Endothelial cell of umbilical vein (primary cell): ENCODE measurements around the gene JDP2. TPM values are rescaled to one million over a fixed set of nuclear protein-coding genes. Genes with fewer than 3 reads are reported as not detected.

Experiments
- BruUV-seq: library from RNA; stranded (reverse); fragments of 400-500 nt; replicated peaks from 2 replicates; lab custom pipeline; 2021; lab: Mats Ljungman, UMichigan
- CTCF ChIA-PET: fragments of 300-600, 350-600 bp; sonication (Branson Sonifier 250); formaldehyde crosslinking; loops from one replicate; lab custom pipeline; 2021; ENCODE audit warnings: antibody characterized with exemption, inconsistent platforms; lab: Charles Lee
- POLR2A ChIA-PET: fragments of 300-600, 350-600 bp; sonication (Branson Sonifier 250); formaldehyde crosslinking; loops from one replicate; lab custom pipeline; 2021; ENCODE audit warnings: antibody characterized with exemption, inconsistent platforms; lab: Charles Lee
- DNase-seq: peaks from one replicate; pipeline ENCODE4 v3.0.0-alpha.2; 2011; ENCODE audit warnings: low read depth, low spot score
- FAIRE-seq: peaks from 2 replicates; lab custom pipeline; 2011; peaks lifted over from hg19 to GRCh38; lab: Jason Lieb, UNC
- H2AFZ ChIP-seq: 2 replicates; pipeline ENCODE4 v1.6.0; 2012; ENCODE audit warnings: low read depth, low read length, control low read depth, inconsistent platforms
- H3K27ac ChIP-seq: 2 replicates; pipeline ENCODE4 v1.5.1; 2011; ENCODE audit warnings: low read depth, mild to moderate bottlenecking, control low read depth, low read length, moderate library complexity; ENCODE audit not compliant: insufficient read depth
- H3K27me3 ChIP-seq, 2 experiments: 2 replicates each; pipeline versions ENCODE4 v1.6.0 to v1.6.1; 2011; ENCODE audit warnings: low read length in 2 of 2, mixed read lengths in 1 of 2; ENCODE audit not compliant: control insufficient read depth in 2 of 2, insufficient read depth in 2 of 2
- H3K36me3 ChIP-seq, 2 experiments: 2 replicates in 1 of 2; 3 replicates in 1 of 2; pipeline ENCODE4 v1.5.1; 2011; ENCODE audit warnings: low read length in 2 of 2, mild to moderate bottlenecking in 1 of 2, moderate library complexity in 1 of 2; ENCODE audit not compliant: control insufficient read depth in 2 of 2, insufficient read depth in 2 of 2; ENCODE audit errors: extremely low read depth in 1 of 2
- H3K4me1 ChIP-seq: 3 replicates; pipeline ENCODE4 v1.5.1; 2011; ENCODE audit warnings: mild to moderate bottlenecking, low read length; ENCODE audit not compliant: control insufficient read depth, insufficient read depth; ENCODE audit errors: extremely low read depth
- H3K4me2 ChIP-seq: 2 replicates; pipeline ENCODE4 v1.6.1; 2011; ENCODE audit warnings: low read length, control low read depth, mixed read lengths; ENCODE audit not compliant: insufficient read depth
- H3K4me3 ChIP-seq, 3 experiments: fragments of 200-600 bp in 1 of 3; sonication (generic), shearing (Covaris generic) in 1 of 3; replicated peaks in 1 of 3; 2 replicates each; pipeline ENCODE4 v1.5.1; 2011 to 2016; ENCODE audit warnings: control low read depth in 3 of 3, low read length in 3 of 3, mild to moderate bottlenecking in 2 of 3, inconsistent platforms in 1 of 3, low read depth in 1 of 3, moderate library complexity in 1 of 3; ENCODE audit not compliant: insufficient read depth in 1 of 3
- H3K79me2 ChIP-seq: 2 replicates; pipeline ENCODE4 v1.6.0; 2012; ENCODE audit warnings: low read length, inconsistent platforms; ENCODE audit not compliant: control insufficient read depth, insufficient read depth
- H3K9ac ChIP-seq: replicated peaks from 2 replicates; pipeline ENCODE3; 2011; ENCODE audit warnings: low read length, control low read depth; ENCODE audit not compliant: insufficient read depth; ENCODE audit errors: extremely low read depth
- H3K9me1 ChIP-seq: replicated peaks from 3 replicates; pipeline ENCODE4 v1.6.0; 2011; ENCODE audit warnings: mild to moderate bottlenecking, low read length; ENCODE audit not compliant: control insufficient read depth, insufficient read depth; ENCODE audit errors: extremely low read depth
- H3K9me3 ChIP-seq: replicated peaks from 2 replicates; pipeline ENCODE4 v1.5.1; 2012; ENCODE audit warnings: low read length, inconsistent platforms; ENCODE audit not compliant: control insufficient read depth, insufficient read depth
- H4K20me1 ChIP-seq: replicated peaks from 2 replicates; pipeline ENCODE3; 2011; ENCODE audit warnings: mild to moderate bottlenecking, low read length; ENCODE audit not compliant: control insufficient read depth, insufficient read depth; ENCODE audit errors: extremely low read depth
- EZH2 ChIP-seq: IDR thresholded peaks from 2 replicates; pipeline ENCODE4 v1.6.1; 2012; ENCODE audit warnings: borderline replicate concordance, low read depth, mild to moderate bottlenecking, moderate library complexity, low read length, inconsistent platforms; ENCODE audit not compliant: severe bottlenecking
- FOS ChIP-seq: IDR thresholded peaks from 2 replicates; pipeline ENCODE4 v1.6.1; 2011; ENCODE audit warnings: mild to moderate bottlenecking, low read length, moderate library complexity, borderline replicate concordance; ENCODE audit not compliant: insufficient read depth
- GATA2 ChIP-seq: IDR thresholded peaks from 2 replicates; pipeline ENCODE4 v1.7.0; 2011; ENCODE audit warnings: low read depth, mild to moderate bottlenecking, moderate library complexity, mixed read lengths, low read length; ENCODE audit not compliant: insufficient read length, insufficient read depth
- JUN ChIP-seq: IDR thresholded peaks from 2 replicates; pipeline ENCODE4 v1.6.1; 2011; ENCODE audit warnings: borderline replicate concordance, low read depth; ENCODE audit not compliant: insufficient read length, insufficient read depth
- MYC ChIP-seq: IDR thresholded peaks from one replicate; pipeline ENCODE4 v1.6.1; 2011; ENCODE audit warnings: mild to moderate bottlenecking, low read depth, low read length
- POLR2A ChIP-seq: IDR thresholded peaks from 2 replicates; pipeline ENCODE4 v1.6.1; 2012; ENCODE audit warnings: low read depth, mild to moderate bottlenecking, control low read depth, low read length
- POLR2AphosphoS5 ChIP-seq: IDR thresholded peaks from 2 replicates; pipeline ENCODE4 v1.6.1; 2012; ENCODE audit warnings: low read depth, mild to moderate bottlenecking, control low read depth, low read length, moderate library complexity; ENCODE audit not compliant: insufficient read depth
- dilution Hi-C: fragments of 300-500 bp; cut with MboI; formaldehyde crosslinking; loops from one replicate; pipeline ENCODE4 v1.15.0; 2019; ENCODE audit warnings: low sequenced_read_pairs; ENCODE audit not compliant: extremely low pct_ligation_motif_present
- intact Hi-C: fragments of 100-400 bp; cut with micrococcal nuclease; formaldehyde crosslinking; loops from one replicate; pipeline ENCODE4 v1.10.0; 2022
- polyA plus RNA-seq, 4 experiments: library from polyadenylated mRNA; depleted of rRNA in 3 of 4; stranded (reverse) in 3 of 4; unstranded in 1 of 4; fragments of >200 nt; gene quantifications; 2 replicates each; pipeline versions ENCODE4 v1.2.1 to v1.2.3, GENCODE V29; 2011 to 2012; ENCODE audit warnings: missing spikeins in 1 of 4
- total RNA-seq: library from RNA; stranded (reverse); gene quantifications from 2 replicates; pipeline ENCODE4 v1.2.3, GENCODE V29; 2021
- TF ChIP-seq, protein P1 (sequence below), 2 donors: IDR thresholded peaks; 1 replicate in 1 of 2; 2 replicates in 1 of 2; pipeline ENCODE4 v1.5.1; 2011; ENCODE audit warnings: low read length in 2 of 2, mild to moderate bottlenecking in 2 of 2, moderate library complexity in 2 of 2, control low read depth in 1 of 2, inconsistent platforms in 1 of 2, low read depth in 1 of 2; ENCODE audit not compliant: insufficient read depth in 1 of 2; ENCODE audit errors: extremely low read depth in 1 of 2
- TF ChIP-seq, protein P2 (sequence below): IDR thresholded peaks from 2 replicates; pipeline ENCODE4 v1.6.1; 2011; ENCODE audit not compliant: insufficient read depth, insufficient read length

JDP2 gene
- total and polyA plus RNA-seq, 2 donors (not counting 3 experiments of a cell fraction or from before 2014, with no cell fraction given) = 3.2 to 10.6 TPM

DNA sequence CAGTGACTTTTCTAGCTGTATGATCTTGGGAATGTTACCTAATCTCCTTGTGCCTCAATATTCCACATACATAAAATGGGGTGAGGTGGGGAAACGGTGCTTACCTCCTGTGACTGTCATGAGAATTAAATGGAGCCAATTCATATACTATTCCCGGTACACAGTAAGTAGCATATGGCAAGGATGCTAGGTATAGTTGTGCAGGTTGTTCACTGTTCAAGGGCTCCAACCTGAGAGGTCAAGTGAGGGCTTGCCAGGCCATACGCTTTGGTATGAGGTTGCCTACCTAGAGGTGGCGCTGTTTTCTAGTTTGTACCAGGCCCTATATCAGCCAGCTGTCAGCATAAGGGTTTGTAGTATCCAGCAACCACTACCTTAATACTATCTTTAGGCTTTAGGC, 90.8 kb downstream of the JDP2 start:
- no TSS peak for BruUV-seq
- intact Hi-C loops (loop anchor here (1.0 kb wide), 1 partner anchor 43 kb away; no protein-coding TSS in a partner anchor), dilution Hi-C loops (no loop called here)
- Histone ChIP-seq H3K4me2 (no peak overlapping the region), H3K4me1 (peaks cover 12% of the 10 kb centered on the region), H2AFZ (no peak overlapping the region), H3K4me3 (no peak overlapping the region), H3K27me3 (no peaks in the 10 kb centered on the region), H3K9me3 (no peaks in the 10 kb centered on the region), H3K36me3 (no peaks in the 10 kb centered on the region), H3K9me1 (no peaks in the 10 kb centered on the region), H3K79me2 (no peaks in the 10 kb centered on the region), H3K9ac (no peak overlapping the region), H4K20me1 (no peaks in the 10 kb centered on the region), H3K27ac (no peak overlapping the region)
- DNase-seq (peak; percentile 23), FAIRE-seq (peak; percentile 49)
- TF ChIP-seq, protein P1, sequence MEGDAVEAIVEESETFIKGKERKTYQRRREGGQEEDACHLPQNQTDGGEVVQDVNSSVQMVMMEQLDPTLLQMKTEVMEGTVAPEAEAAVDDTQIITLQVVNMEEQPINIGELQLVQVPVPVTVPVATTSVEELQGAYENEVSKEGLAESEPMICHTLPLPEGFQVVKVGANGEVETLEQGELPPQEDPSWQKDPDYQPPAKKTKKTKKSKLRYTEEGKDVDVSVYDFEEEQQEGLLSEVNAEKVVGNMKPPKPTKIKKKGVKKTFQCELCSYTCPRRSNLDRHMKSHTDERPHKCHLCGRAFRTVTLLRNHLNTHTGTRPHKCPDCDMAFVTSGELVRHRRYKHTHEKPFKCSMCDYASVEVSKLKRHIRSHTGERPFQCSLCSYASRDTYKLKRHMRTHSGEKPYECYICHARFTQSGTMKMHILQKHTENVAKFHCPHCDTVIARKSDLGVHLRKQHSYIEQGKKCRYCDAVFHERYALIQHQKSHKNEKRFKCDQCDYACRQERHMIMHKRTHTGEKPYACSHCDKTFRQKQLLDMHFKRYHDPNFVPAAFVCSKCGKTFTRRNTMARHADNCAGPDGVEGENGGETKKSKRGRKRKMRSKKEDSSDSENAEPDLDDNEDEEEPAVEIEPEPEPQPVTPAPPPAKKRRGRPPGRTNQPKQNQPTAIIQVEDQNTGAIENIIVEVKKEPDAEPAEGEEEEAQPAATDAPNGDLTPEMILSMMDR (IDR thresholded peaks at IDR 0.05; ENCODE audit: extremely low read depth in 1 of 2, insufficient read depth in 1 of 2, low read depth in 1 of 2, low read length in 2 of 2) = peak; percentile 46 to 49
- TF ChIP-seq JUN = no peak
- ChIA-PET CTCF (interaction anchor here (0.6 to 7.6 kb wide), 10 partner anchors 10 to 60 kb away, joined by 3 to 89 read pairs (median 3); partner anchors contain the start of gene FLVCR2), POLR2A (interaction anchor here (0.7 kb wide), 1 partner anchor 29 kb away, joined by 3 read pairs; no protein-coding TSS in a partner anchor)

DNA sequence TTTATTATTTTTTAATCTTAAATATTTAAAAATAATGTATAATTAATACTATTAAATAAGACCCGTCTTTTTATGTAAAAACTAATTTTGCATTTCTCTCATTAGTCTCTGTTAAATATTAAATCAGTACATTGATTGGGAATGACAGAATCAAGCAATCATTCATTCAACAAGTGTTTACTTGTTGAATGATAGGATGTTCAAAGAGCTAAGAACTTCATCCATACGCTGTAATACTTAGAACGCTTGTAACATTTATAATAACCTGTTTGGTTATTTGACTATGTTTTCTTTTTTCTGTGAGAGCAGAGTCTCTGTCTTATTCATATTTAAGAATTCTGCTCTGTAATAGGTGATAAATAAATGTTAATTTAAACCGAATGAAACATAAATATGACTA, 91.6 kb downstream of the JDP2 start:
- BruUV-seq = no TSS peak
- Histone ChIP-seq H3K4me1 (peaks cover 20% of the 10 kb centered on the region), H4K20me1 (no peaks in the 10 kb centered on the region), H3K27me3 (no peaks in the 10 kb centered on the region), H3K79me2 (no peaks in the 10 kb centered on the region), H3K9me1 (no peaks in the 10 kb centered on the region), H3K27ac (no peak overlapping the region), H2AFZ (no peak overlapping the region), H3K36me3 (no peaks in the 10 kb centered on the region), H3K9ac (no peak overlapping the region), H3K9me3 (no peaks in the 10 kb centered on the region), H3K4me2 (no peak overlapping the region), H3K4me3 (no peak overlapping the region)
- no peak for TF ChIP-seq FOS
- TF ChIP-seq MYC = no peak
- TF ChIP-seq GATA2 = no peak
- TF ChIP-seq POLR2A = no peak
- TF ChIP-seq EZH2 = no peak
- TF ChIP-seq, protein P1 (IDR thresholded peaks at IDR 0.05; ENCODE audit: extremely low read depth in 1 of 2, insufficient read depth in 1 of 2, low read depth in 1 of 2, low read length in 2 of 2) = no peak
- TF ChIP-seq POLR2AphosphoS5 = no peak
- TF ChIP-seq, protein P2, sequence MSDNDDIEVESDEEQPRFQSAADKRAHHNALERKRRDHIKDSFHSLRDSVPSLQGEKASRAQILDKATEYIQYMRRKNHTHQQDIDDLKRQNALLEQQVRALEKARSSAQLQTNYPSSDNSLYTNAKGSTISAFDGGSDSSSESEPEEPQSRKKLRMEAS = no peak
- TF ChIP-seq JUN = no peak
- dilution Hi-C loops (no loop called here), intact Hi-C loops (no loop called here)
- POLR2A ChIA-PET = no interaction called here
- CTCF ChIA-PET = interaction anchor here (0.6 to 7.6 kb wide), 10 partner anchors 10 to 59 kb away, joined by 3 to 89 read pairs (median 3); partner anchors contain the start of gene FLVCR2
- FAIRE-seq (no peak), DNase-seq (no peak)
